NOMO-1 (cell line): ENCODE data around the gene DAPP1.
"Not testable (repeated sequence)": the region's sequence is repeated elsewhere in the genome, so short reads cannot be mapped to it uniquely, and the experiment has no call there.

Experiments
- DNase-seq, 2 experiments: peaks; one replicate each; lab custom pipeline; 2025; ENCODE audit not compliant: unreplicated experiment in 2 of 2; lab: John Stamatoyannopoulos, UW

Gene DAPP1

GRCh38 chr4:99816545-99817308 is at the start of gene DAPP1:
Gene DAPP1, plus strand, starts transcription at chr4:99816827. Its CDS starts 87 bp downstream, at chr4:99816914.
- peak; percentile 93 to 96 for DNase-seq

- DNase-seq = not testable (repeated sequence)
Observed at GRCh38 chr4:99770842-99771241, 45.8 kb upstream of the DAPP1 start.

GRCh38 chr4:99783940-99784339 is 32.7 kb upstream of the DAPP1 start:
- no peak for DNase-seq

- no peak for DNase-seq
Observed at GRCh38 chr4:99784842-99785241, 31.8 kb upstream of the DAPP1 start.

GRCh38 chr4:99790796-99791617 is 25.6 kb upstream of the DAPP1 start:
- DNase-seq = no peak

- DNase-seq = no peak
Observed at GRCh38 chr4:99800332-99801004, 16.2 kb upstream of the DAPP1 start.

- no peak for DNase-seq
Observed at GRCh38 chr4:99801005-99801699, 15.5 kb upstream of the DAPP1 start.

- no peak for DNase-seq
Observed at GRCh38 chr4:99803566-99804101, 13.0 kb upstream of the DAPP1 start.

GRCh38 chr4:99806545-99806944 is 10.1 kb upstream of the DAPP1 start:
- DNase-seq = no peak

GRCh38 chr4:99807666-99808065 is 9.0 kb upstream of the DAPP1 start:
- no peak for DNase-seq

- peak; percentile 39 to 43 for DNase-seq
Observed at GRCh38 chr4:99808260-99808857, 8.3 kb upstream of the DAPP1 start.

GRCh38 chr4:99809326-99809725 is 7.3 kb upstream of the DAPP1 start:
- no peak for DNase-seq

GRCh38 chr4:99810536-99810935 is 6.1 kb upstream of the DAPP1 start:
- DNase-seq = no peak

GRCh38 chr4:99811117-99811516 is 5.5 kb upstream of the DAPP1 start:
- DNase-seq = no peak

GRCh38 chr4:99811850-99812249 is 4.8 kb upstream of the DAPP1 start:
- peak; percentile 63 to 88 for DNase-seq

- DNase-seq = no peak
Observed at GRCh38 chr4:99815597-99816011, 1.0 kb upstream of the DAPP1 start.

GRCh38 chr4:99817309-99817890 is 773 bp downstream of the DAPP1 start:
- peak in 1 of 2 experiments; percentile 55 for DNase-seq

- no peak for DNase-seq
Observed at GRCh38 chr4:99818661-99819060, 2.0 kb downstream of the DAPP1 start.

- peak; percentile 72 to 96 for DNase-seq
Observed at GRCh38 chr4:99821918-99822503, 5.4 kb downstream of the DAPP1 start.
